ENCODE data around the gene PTPRN. TPM values are rescaled to one million over a fixed set of nuclear protein-coding genes. Genes with fewer than 3 reads are reported as not detected.

Gene PTPRN
- total and polyA plus RNA-seq, 9 of the 15 experiments (the other 6 are each of a cell fraction or from before 2014, with no cell fraction given): 0.15 to 2.4 (median 0.43) TPM; not detected in 1

- in situ Hi-C loops (cut with MboI): no loop called here
- Histone ChIP-seq H3K79me2 (ENCODE audit: control insufficient read depth, insufficient read depth, low read length) (peaks cover 40% of the 10 kb centered on the region), H3K27ac (ENCODE audit: extremely low read depth, low read depth, low read length) (no peak overlapping the region; the same call in 2 of the 3 replicates), H3K4me2 (ENCODE audit: insufficient read depth, low read length) (no peak overlapping the region), H2AFZ (ENCODE audit: low read depth, low read length) (no peak overlapping the region), H3K9me3 (replicated peaks; ENCODE audit: control insufficient read depth, insufficient read depth, low read depth, low read length) (no peaks in the 10 kb centered on the region), H4K20me1 (replicated peaks; ENCODE audit: control insufficient read depth, insufficient read depth, low read length) (0 out of 2 replicates have a peak, but pooled peaks cover 3% of the 10 kb centered on the region), H3K9ac (ENCODE audit: insufficient read depth in 1 of 2, low read depth in 2 of 2, low read length in 2 of 2) (no peak overlapping the region), H3K4me3 (no peak overlapping the region), H3K36me3 (ENCODE audit: control insufficient read depth, insufficient read depth, low read length) (peaks cover 57% of the 10 kb centered on the region), H3K27me3 (ENCODE audit: control insufficient read depth in 2 of 2, insufficient read depth in 2 of 2, low read length in 2 of 2) (0 out of 5 replicates have a peak, but pooled peaks cover 0 to 4% of the 10 kb centered on the region in 2 experiments), H3K9me1 (ENCODE audit: control insufficient read depth, insufficient read depth, low read length) (no peaks in the 10 kb centered on the region), H3K4me1 (replicated peaks in 1 of 2; ENCODE audit: control insufficient read depth in 2 of 2, insufficient read depth in 2 of 2, low read length in 2 of 2) (peaks cover 27 to 58% of the 10 kb centered on the region in 2 experiments; a peak in 4 of 5 replicates)
- ChIA-PET CTCF (ENCODE audit: low intra/inter-chr PET ratio) (no interaction called here), POLR2A (interaction anchor here (0.5 to 3.4 kb wide), 11 partner anchors 8 to 180 kb away, joined by 3 to 22 read pairs (median 4); partner anchors contain the start of genes ABCB6, ANKZF1, ATG9A and DNAJB2)
- FAIRE-seq: no peak
- intact Hi-C loops (cut with micrococcal nuclease): no loop called here
- TF ChIP-seq RBFOX2 (IDR thresholded peaks at IDR 0.05; ENCODE audit: low read depth, low read length) (peak; percentile 45; the same call in 1 of the 2 replicates), DLX4 (CRISPR knock-in tag; IDR thresholded peaks at IDR 0.05) (no peak), FOXA3 (CRISPR knock-in tag; conservative IDR thresholded peaks at IDR 0.05 in 1 of 2, IDR thresholded peaks at IDR 0.05 in 1 of 2) (no peak), NFYB (IDR thresholded peaks at IDR 0.05; ENCODE audit: extremely low read depth, insufficient read length) (no peak), SMARCE1 (IDR thresholded peaks at IDR 0.05) (no peak), POLR2G (IDR thresholded peaks at IDR 0.05; ENCODE audit: low read depth, low read length) (peak; percentile 60), SRSF1 (IDR thresholded peaks at IDR 0.05; ENCODE audit: low read depth, low read length) (no peak), TOE1 (IDR thresholded peaks at IDR 0.05; ENCODE audit: borderline replicate concordance) (no peak), TOE1 (CRISPR knock-in tag; IDR thresholded peaks at IDR 0.05; ENCODE audit: borderline replicate concordance, low read depth) (no peak)
- no peak for ATAC-seq
- no TSS peak for BruUV-seq (replicated peaks)
- no peak for DNase-seq (ENCODE audit: extremely low read depth in 1 of 4, low spot score in 3 of 4)
- 90% methylated on average over 18 of the region's 22 CpGs for WGBS (ENCODE audit: insufficient coverage, low coverage, missing lambda C conversion rate)
Observed at GRCh38 chr2:219250049-219250781, 59.0 kb downstream of the PTPRN start.
